Fibroblast of mammary gland (primary cell): Measurements from ENCODE around the gene FGF14.

Source experiments
- DNase-seq: peaks from one replicate; pipeline ENCODE4 v3.0.0-alpha.2; 2010; ENCODE audit warnings: low read depth
- H3K4me3 ChIP-seq: 2 replicates; pipeline ENCODE4 v1.5.1; 2011; ENCODE audit warnings: low read depth, mild to moderate bottlenecking, low read length, moderate library complexity; ENCODE audit not compliant: control insufficient read depth
- TF ChIP-seq, protein P1 (sequence below): conservative IDR thresholded peaks from 2 replicates; pipeline ENCODE4 v1.5.1; 2011; ENCODE audit warnings: low read depth, low read length, inconsistent platforms; ENCODE audit not compliant: control insufficient read depth, insufficient read depth

FGF14 gene

DNA sequence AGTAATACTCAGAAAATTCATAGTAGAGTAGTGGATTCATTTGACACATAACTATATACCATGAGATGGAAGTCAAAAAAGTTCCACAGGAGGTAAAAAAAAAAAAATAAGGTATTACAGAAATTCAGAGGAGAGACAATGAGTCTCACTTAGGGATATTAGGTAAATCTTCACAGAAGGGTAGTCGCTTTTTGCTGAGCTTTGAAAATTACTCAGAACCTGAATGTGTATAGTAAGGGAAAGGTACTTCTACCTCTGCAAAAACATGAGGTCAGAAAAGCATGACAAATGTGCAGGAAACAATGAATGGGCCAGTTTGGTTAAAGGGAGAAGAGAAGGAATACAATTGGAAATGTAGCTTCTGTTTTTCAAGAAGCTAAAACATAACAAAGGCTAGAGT lies 698.8 kb downstream of the FGF14 start:
- no peak for DNase-seq
- TF ChIP-seq, protein P1, sequence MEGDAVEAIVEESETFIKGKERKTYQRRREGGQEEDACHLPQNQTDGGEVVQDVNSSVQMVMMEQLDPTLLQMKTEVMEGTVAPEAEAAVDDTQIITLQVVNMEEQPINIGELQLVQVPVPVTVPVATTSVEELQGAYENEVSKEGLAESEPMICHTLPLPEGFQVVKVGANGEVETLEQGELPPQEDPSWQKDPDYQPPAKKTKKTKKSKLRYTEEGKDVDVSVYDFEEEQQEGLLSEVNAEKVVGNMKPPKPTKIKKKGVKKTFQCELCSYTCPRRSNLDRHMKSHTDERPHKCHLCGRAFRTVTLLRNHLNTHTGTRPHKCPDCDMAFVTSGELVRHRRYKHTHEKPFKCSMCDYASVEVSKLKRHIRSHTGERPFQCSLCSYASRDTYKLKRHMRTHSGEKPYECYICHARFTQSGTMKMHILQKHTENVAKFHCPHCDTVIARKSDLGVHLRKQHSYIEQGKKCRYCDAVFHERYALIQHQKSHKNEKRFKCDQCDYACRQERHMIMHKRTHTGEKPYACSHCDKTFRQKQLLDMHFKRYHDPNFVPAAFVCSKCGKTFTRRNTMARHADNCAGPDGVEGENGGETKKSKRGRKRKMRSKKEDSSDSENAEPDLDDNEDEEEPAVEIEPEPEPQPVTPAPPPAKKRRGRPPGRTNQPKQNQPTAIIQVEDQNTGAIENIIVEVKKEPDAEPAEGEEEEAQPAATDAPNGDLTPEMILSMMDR = no peak
- H3K4me3 ChIP-seq = no peak overlapping the region

DNA sequence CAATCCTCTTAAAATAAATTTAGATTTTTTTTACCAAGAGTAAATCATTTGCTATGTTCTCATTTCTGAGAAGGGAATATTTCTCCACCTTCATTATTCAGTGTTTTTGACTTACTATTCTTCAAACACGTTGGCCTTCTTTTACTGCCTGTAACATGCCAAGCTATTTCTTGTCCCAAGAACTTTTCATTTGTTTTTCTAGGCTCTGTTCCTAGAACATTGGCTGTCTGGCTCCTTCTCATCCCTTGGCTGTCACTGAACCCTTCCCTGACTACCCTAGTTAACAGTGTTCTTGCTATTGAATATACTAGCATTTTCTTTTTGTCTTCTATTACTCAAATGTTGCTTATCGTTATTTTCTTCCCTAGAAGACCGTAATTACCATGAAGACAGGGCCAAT lies 701.2 kb downstream of the FGF14 start:
- TF ChIP-seq, protein P1 = no peak
- no peak overlapping the region for H3K4me3 ChIP-seq
- DNase-seq = peak; percentile 84

DNA sequence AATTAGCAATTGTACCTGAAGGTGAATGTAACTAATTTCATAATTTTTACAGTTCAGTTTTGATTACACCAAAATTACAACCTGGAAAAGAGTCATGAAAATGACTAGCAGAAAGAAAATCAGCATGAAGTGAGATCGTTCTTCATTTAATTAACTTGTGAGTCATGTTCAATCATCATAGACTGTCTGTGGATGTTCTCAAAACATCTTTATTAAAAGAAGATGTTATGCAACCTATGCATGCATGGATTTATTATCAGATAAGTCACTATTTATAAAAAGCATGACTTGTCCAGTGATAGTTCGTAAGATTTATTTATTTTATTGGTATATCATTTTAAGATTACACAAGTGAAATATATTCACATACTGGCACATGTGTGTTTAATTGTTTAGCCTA lies 703.4 kb downstream of the FGF14 start:
- peak; percentile 81 for DNase-seq
- H3K4me3 ChIP-seq = no peak overlapping the region
- TF ChIP-seq, protein P1 = no peak

DNA sequence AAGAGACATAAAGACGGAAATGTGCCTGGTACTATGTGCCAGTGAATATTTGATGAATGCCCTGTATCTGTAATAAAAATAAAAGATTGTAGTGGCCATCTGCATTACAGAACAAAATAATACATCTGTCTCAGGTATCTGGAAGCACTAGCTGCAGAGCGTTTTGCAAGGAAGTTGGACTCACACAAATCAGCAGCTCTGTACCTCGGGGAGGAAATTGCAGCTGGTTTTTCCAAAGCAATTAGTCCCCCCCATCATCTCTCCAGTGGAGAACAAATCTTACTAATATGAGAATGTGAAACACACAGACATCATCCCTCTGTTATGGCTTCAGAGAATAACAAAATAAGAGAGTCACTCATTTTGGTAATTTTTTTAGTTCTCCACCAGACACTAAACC lies 704.1 kb downstream of the FGF14 start:
- TF ChIP-seq, protein P1 = no peak

DNA sequence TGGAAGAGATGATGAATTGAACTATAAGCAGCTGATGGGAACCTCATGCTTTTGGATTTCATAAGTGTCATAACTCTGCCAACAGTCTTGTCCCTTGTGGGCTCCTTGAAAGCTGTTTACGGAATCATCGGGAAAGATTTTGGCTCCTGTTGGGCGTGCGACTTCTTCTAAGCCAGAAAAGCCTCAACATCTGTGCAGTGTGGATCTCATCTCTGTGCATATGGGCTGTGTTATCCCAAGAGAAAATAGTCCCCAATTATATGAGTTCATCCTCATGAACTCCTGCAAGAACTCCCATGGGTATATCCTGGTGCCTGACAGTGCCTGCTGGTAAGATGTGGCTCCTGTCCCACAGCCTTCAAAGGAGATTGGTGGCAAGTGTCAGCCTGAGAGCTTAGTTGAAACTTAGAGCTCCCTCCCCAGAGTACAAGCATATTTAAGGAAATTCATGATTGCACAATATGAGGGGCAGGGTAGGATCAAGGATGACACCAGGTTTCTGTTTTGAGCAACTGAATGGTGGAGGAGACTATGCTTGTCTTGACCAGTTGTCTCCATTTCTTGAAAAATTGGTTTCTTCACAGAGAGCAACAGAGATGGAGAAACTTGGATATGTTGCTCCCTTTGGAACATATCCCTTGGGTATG lies 705.9 kb downstream of the FGF14 start:
- peak; percentile 66 for DNase-seq
- no peak overlapping the region for H3K4me3 ChIP-seq
- TF ChIP-seq, protein P1 = no peak

More for the DNA sequence above, 704.1 kb downstream of the FGF14 start:
- no peak for DNase-seq
- H3K4me3 ChIP-seq = no peak overlapping the region

DNA sequence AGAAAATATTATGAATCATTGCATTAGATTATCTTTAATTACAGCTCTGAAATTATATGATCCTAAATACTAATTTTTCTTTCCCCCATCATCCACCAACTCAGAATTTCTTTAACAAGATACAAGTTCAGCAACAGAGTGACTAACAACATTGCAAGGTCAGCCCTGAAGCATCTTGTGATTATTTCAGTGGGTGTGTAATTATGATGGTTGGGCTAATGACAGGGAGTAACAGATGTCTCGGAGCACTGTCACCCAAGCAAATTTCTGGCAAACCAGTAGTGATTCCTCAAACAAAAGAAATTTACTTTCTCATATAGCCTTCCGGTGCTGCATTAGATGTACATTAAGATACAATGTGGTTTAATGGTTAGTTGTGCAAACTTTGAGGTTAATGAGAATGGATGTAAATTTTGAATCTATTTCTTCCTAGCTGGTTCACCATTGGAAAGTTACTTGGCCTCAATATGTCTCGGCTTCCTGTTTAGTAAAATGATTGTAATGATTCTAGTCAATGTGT lies 710.4 kb downstream of the FGF14 start:
- no peak overlapping the region for H3K4me3 ChIP-seq
- peak; percentile 46 for DNase-seq
- TF ChIP-seq, protein P1 = no peak
